C4-2B (cell line): ENCODE results near the gene TRAFD1.

Source experiments
- H3K27ac ChIP-seq: fragments of 450-650 bp; 2 replicates; pipeline ENCODE4 v1.5.1; 2017
- CTCF ChIP-seq: fragments of 450-650 bp; conservative IDR thresholded peaks from 2 replicates; pipeline ENCODE4 v1.5.1; 2017; ENCODE audit warnings: mild to moderate bottlenecking
- ZFX ChIP-seq: fragments of 450-650 bp; IDR thresholded peaks from 2 replicates; pipeline ENCODE4 v1.6.1; 2017

The TRAFD1 gene

GRCh38 chr12:112159146-112159541 is 33.8 kb downstream of the TRAFD1 start:
- H3K27ac ChIP-seq = no peak overlapping the region

GRCh38 chr12:112160611-112161010 is 35.3 kb downstream of the TRAFD1 start:
- no peak for TF ChIP-seq ZFX
- TF ChIP-seq CTCF = no peak
- H3K27ac ChIP-seq = no peak overlapping the region

More at GRCh38 chr12:112159146-112159541, 33.8 kb downstream of the TRAFD1 start:
- TF ChIP-seq CTCF = no peak
- no peak for TF ChIP-seq ZFX

GRCh38 chr12:112161711-112162110 is 36.4 kb downstream of the TRAFD1 start:
- no peak for TF ChIP-seq CTCF
- no peak for TF ChIP-seq ZFX
- H3K27ac ChIP-seq = no peak overlapping the region

- no peak for TF ChIP-seq ZFX
- no peak overlapping the region for H3K27ac ChIP-seq
These were observed 37.0 kb downstream of the TRAFD1 start for GRCh38 chr12:112162241-112162790.

GRCh38 chr12:112163056-112163455 is 37.7 kb downstream of the TRAFD1 start:
- TF ChIP-seq CTCF (no peak), ZFX (no peak)
- no peak overlapping the region for H3K27ac ChIP-seq

- TF ChIP-seq ZFX = no peak
- TF ChIP-seq CTCF = no peak
- no peak overlapping the region for H3K27ac ChIP-seq
These were observed 38.2 kb downstream of the TRAFD1 start for GRCh38 chr12:112163471-112163991.

- TF ChIP-seq CTCF (no peak), ZFX (no peak)
- H3K27ac ChIP-seq = no peak overlapping the region
These were observed 38.8 kb downstream of the TRAFD1 start for GRCh38 chr12:112164011-112164660.

GRCh38 chr12:112165624-112166023 is 40.3 kb downstream of the TRAFD1 start:
- H3K27ac ChIP-seq = no peak overlapping the region
- TF ChIP-seq ZFX (no peak), CTCF (no peak)
